GM21526 (cell line): Measurements from ENCODE around the gene DPYSL5.

Experiments used
- ATAC-seq: cut with Tn5 transposase; IDR thresholded peaks from one replicate; pipeline ENCODE4 v1.9.1; 2021; ENCODE audit warnings: moderate library complexity; ENCODE audit not compliant: unreplicated experiment, low FRiP score

Gene DPYSL5

DNA sequence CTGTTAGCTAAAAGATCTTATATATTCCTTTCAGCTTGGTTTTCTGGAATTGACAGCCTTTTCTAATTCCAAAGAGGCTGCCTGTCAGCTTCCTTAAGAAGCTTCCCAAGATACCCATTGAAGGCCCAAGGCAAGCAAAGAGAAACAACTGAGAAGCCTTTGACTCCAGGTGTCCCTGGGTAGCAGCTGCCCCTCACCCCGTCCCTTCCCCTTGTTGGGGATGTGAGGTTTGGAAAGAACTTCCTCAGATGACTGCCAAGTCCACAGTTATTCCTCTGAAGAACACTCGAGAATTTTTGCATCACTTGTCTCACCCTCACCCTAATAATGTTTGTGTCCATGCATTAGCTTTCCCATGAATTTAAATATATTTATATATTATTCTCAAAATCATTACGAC lies 135.8 kb downstream of the DPYSL5 start:
- ATAC-seq, result no peak

DNA sequence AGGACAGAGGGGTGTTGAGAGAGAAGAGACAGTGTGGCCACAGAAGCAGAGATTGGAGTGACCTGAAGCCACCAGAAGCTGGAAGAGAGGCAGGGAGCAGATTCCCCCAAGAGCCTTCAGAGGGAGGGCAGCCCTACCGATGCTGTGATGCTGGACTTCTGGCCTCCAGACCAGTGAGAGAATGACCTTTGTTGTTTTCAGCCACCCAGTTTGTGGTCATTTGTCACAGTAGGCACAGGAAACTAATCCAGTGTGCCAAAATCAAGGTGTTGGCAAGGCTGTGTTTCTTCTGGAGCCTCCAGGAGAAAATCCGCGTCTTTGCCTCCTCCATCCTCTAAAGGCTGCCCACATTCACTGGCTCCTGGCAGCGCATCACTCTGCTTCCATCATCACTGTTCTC lies 137.9 kb downstream of the DPYSL5 start:
- no peak for ATAC-seq

DNA sequence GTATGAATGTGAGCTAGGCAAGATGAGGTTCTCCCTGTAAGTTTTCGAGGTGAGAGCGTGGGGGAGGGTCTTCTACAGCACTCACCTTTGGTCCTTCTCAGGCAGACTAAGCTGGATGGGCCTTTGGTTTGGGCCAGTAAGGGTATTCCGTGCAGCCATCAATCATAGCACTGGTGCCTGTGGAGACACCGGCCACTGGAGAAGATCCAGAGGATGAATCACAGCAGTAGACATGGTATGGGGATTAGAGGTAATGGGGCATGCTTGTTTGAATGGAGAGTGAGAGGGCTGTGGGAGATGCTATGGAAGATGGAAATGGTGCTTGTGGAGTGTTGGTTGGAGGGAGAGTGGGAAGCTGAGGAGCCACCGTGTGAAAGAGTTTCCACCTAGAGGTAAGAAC lies 138.6 kb downstream of the DPYSL5 start:
- no peak for ATAC-seq

DNA sequence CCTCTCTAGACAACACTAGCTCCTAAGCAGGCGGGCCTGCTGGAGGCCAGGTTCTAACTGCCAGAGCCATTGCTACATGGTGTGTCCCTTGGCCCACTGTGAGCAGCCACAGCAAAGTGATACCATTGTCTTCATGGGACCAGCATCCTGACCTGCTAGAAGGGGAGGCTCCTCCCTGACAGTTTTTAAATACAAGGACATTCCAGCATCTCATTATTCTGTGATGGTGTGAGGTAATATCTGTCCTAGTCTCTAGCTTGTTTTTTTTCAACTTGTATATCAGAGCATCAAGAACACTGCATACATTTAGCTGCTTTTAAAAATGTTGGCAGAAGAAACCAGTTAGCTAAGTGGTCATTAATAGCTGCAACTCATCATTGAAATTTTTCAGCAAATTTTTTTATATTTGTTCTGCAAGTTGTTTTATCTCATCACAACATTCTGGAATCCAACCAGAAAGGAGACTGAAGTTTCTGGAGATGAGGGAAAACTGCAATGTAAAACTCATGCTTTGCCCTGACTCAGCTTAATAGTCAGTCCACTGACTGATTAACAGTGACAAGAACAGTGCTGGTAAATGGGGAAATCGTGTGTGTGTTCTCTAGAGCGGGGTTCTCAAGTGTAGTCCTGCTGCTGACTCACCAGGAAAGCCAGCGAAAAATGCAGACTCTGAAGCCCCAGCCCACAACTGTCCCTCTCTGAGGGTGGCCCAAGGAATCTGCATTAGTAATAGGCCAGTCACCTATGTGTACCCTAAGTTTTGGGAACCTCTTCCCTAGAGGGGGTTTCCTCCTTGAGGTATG lies 140.3 kb downstream of the DPYSL5 start:
- ATAC-seq, result no peak

DNA sequence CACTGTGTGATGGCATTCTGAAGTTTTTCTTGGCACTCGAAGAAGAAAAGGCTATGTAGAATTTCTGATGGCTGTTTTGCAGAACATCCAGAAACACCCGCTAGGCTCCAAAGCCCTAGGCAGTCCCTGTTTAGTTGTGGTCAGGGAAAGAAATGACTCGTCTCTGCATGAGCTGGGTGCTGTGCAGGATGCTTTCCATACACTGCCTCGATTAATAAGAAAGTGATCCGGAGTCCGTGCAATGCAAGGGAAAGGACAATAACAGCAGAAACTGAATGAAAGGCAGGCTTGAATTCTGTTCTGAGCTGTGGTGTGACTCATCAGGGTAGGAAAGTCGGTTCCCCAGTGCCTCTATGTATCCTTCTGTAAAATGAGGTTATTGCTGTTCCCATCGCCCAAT lies 141.2 kb downstream of the DPYSL5 start:
- no peak for ATAC-seq

DNA sequence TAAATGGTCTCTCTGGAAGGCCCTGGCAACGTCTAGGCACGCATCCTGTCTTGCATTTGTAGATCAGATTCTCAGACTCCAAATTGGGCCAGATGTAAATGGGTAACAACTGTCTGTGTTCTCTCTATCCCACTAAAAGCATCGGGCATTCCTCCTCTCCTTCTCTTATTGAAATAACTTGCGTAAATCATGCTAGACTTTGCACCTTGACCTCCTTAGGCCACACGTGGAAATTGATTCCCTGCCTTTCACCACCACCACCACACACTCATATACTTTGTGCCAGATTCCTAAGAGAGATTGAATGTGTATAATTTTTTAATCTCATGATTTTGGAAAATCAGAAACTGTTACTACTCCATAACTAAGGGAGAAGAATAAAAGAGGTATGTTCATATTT lies 143.8 kb downstream of the DPYSL5 start:
- no peak for ATAC-seq

DNA sequence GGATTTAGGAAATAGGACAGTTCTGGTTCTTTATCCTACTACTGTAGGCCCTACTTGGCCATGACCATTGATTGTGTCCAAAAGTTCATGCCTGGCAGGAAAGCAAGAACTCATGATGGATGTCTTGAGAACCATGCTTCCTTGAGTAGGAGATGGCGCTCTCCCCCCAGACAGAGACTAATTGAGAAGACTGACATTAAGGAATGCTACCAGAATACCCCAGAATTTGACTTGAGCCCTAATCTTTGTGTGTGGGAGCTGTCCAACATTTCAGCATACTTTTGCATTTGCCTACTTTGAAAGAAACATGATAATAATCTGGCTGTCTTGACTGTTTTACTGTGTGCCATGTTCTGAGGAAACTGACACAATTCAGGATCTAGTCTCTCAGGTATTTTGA lies 145.8 kb downstream of the DPYSL5 start:
- no peak for ATAC-seq

DNA sequence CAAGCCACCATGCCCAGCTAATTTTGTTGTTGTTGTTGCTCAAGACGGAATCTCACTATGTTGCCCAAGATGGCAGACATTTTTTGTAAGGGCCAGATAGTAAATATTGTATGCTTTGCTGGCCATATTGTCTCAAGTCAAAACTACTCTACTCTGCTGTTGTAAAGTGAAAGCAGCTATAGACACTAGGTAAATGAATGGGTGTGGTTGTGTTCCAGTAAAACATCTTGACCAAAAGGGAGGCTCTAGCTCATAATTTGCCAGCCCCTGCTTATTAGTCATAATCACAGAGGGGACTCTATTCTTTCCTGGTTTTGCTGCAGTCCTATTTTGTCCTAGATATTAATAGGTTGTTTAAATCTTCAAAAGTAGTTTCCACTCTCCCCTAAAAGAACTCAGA lies 147.1 kb downstream of the DPYSL5 start:
- no peak for ATAC-seq

DNA sequence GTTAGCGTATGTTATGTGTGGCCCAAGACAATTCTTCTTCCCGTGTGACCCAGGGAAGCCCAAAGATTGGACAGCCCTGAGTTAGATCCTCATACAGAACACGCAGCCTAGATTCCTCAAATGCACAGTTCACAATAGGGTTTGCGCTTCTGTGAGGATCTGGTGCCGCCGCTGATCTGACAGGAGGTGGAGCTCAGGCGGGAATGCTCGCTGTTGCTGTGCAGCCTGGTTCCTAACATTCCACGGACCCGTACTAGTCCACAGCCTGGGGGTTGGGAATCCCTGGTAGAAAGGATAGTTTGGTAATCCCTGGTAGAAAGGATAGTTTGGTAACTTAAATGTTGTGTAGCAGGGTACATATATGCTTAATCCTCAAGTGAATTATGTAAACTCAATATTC lies 149.5 kb downstream of the DPYSL5 start:
- ATAC-seq, result no peak

DNA sequence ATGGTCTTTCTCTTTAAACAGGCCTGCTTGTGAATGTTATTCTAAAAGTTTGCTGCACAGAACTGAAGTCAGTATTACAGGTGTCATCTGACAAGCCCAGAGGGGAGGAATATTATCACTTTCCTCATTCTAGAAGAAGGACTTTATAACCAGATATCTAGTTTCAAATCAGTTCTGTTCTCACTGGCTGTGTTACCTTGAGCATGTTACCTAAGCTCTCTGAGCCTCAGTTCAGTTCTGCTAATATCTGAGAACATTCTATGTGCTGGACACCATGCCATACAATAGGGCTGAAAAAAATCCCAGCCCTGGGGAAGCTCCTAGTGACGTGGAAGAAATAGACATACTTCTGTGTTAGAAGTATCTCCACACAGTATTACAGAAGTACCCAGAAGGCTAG lies 150.4 kb downstream of the DPYSL5 start:
- no peak for ATAC-seq
